Measurements from ENCODE around the gene PEX16. TPM values are rescaled to one million over a fixed set of nuclear protein-coding genes. Genes with fewer than 3 reads are reported as not detected.

Gene PEX16
- total RNA-seq, 1 donor from 2014 or later, result 37.4 TPM

DNA sequence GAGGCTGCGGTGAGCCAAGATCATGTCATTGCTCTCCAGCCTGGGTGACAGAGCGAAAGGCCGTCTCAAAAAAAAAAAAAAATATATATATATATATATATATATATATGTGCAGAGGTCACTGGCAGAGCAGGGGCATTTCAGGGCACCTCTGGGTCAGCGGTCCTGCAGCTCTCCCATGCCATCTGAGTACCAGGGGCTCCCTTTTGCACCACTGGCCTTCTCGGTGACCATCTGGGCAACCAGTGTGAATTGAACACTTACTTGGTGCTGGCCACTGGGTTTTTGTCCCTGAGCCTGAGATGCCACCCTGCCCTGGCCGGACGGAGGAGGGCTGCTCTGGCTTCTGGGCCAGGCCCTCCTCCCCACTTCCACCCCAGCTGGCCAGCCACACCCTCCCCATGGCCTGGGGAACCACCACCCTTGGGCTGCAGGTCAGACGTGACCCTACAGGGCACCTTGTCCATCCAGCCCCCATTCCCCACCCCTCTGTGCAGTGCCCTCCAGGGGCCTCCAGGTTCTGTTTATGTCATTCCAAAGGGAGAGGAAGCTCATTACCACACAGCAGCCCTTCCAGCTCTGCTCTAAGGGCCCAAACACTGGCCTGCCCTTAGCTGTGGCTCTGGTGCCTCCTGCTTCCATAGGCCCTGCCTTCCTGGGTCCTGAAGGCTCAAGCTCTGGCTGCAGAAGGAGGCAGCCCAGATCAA, 22.0 kb downstream of the PEX16 start:
- Histone ChIP-seq H3K27me3 (ENCODE audit: control insufficient read depth, insufficient read depth, low read length) (peaks cover 35% of the 10 kb centered on the region), H3K36me3 (ENCODE audit: control insufficient read depth, insufficient read depth, low read length) (no peaks in the 10 kb centered on the region), H3K4me3 (ENCODE audit: low read depth, low read length) (no peak overlapping the region)
- no peak for DNase-seq (ENCODE audit: low read depth)
- TF ChIP-seq, protein P1, sequence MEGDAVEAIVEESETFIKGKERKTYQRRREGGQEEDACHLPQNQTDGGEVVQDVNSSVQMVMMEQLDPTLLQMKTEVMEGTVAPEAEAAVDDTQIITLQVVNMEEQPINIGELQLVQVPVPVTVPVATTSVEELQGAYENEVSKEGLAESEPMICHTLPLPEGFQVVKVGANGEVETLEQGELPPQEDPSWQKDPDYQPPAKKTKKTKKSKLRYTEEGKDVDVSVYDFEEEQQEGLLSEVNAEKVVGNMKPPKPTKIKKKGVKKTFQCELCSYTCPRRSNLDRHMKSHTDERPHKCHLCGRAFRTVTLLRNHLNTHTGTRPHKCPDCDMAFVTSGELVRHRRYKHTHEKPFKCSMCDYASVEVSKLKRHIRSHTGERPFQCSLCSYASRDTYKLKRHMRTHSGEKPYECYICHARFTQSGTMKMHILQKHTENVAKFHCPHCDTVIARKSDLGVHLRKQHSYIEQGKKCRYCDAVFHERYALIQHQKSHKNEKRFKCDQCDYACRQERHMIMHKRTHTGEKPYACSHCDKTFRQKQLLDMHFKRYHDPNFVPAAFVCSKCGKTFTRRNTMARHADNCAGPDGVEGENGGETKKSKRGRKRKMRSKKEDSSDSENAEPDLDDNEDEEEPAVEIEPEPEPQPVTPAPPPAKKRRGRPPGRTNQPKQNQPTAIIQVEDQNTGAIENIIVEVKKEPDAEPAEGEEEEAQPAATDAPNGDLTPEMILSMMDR (IDR thresholded peaks at IDR 0.05; ENCODE audit: insufficient read depth, low read length, poor library complexity, severe bottlenecking), result no peak

DNA sequence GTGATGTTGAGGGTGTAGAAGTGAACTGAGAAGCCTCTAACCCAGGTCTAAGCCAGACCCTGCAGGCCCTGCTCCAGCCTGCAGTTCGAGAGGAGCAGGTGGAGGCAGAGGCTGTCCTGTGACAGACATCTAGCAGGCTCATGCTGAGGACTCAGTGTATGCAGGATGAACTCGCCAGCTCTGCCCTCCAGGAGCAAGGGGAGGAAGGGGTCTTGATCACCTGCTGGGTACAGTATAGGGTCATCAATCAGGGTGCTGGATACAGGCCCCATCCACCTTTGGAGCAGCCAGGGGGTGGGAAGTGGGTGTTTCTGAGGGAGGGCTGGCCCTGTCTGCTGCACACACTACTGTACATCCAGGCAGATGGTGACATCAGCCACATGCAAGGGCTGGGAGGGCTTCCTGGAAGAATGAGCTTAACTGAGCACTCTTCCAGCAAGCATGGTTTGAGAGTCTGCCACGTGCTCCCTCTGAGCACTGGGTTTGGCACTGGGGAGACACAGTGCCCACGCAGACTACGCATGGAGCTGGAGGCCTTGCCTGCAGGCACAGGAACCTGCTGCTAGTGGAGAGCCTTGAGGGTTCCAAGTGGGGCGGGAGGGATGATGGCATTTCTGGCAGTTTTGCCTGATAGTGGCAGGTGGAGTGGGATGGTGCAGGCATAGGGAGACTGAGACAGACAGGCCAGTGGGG, 23.0 kb downstream of the PEX16 start:
- TF ChIP-seq, protein P1 (IDR thresholded peaks at IDR 0.05; ENCODE audit: insufficient read depth, low read length, poor library complexity, severe bottlenecking), result no peak
- DNase-seq (ENCODE audit: low read depth), result no peak
- H3K4me3 ChIP-seq (ENCODE audit: low read depth, low read length), result no peak overlapping the region
- no peaks in the 10 kb centered on the region for H3K36me3 ChIP-seq (ENCODE audit: control insufficient read depth, insufficient read depth, low read length)
- peaks cover 34% of the 10 kb centered on the region for H3K27me3 ChIP-seq (ENCODE audit: control insufficient read depth, insufficient read depth, low read length)

DNA sequence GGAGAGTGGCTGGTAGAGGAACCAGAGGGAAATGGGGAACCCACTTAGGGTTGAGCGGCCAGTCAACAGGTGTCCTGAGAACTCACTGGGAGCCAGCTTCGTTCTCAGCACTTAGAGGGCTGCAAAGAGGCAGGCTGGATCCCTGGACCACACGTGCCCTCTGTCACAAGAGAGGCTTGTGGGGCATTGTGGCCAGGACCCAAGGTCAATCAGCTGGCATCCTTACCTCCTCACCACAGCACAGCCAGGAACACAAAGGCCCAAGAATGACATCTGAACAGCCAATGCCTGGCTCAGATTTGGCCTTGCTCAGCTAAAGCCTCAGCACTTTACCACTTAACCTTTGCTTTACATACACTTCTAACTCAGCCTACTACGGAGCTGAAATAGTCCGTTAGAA, 24.8 kb downstream of the PEX16 start:
- no peak for DNase-seq (ENCODE audit: low read depth)
- Histone ChIP-seq H3K27me3 (ENCODE audit: control insufficient read depth, insufficient read depth, low read length) (peaks cover 31% of the 10 kb centered on the region), H3K4me3 (ENCODE audit: low read depth, low read length) (no peak overlapping the region), H3K36me3 (ENCODE audit: control insufficient read depth, insufficient read depth, low read length) (no peaks in the 10 kb centered on the region)
- TF ChIP-seq, protein P1 (IDR thresholded peaks at IDR 0.05; ENCODE audit: insufficient read depth, low read length, poor library complexity, severe bottlenecking), result no peak

DNA sequence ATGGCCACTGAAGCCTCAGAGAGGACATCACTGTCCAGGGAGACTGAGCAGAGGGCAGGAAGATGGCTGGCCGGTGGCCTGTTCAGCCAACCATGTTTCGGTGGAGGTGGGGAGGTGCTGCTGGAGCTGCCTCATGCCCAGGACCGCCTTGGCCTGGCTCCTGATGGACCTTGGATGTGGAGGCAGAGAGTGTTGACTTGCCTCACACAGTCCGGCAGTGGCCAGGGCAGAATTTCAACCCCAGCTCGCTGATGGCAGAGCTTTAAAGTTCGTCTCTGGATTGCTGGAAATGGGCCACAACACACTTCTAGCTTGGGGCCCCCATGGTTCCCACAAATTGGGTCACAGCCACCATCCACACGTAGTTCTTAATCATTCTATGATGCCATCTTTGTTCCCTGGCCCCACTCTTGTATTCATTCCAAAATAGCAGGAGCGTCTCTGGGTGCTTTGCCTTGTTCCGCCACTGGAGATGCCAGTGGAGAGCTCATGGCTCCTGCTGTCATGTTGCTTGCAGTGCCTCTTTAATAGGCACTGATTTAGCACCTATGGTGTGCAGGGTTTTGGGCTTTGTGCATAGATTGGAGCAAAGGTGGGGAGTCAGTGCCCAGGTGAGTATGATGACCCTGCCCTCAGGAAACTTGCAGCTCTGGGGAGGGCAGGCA, 26.7 kb downstream of the PEX16 start:
- Histone ChIP-seq H3K36me3 (ENCODE audit: control insufficient read depth, insufficient read depth, low read length) (no peaks in the 10 kb centered on the region), H3K4me3 (ENCODE audit: low read depth, low read length) (no peak overlapping the region), H3K27me3 (ENCODE audit: control insufficient read depth, insufficient read depth, low read length) (peaks cover 20% of the 10 kb centered on the region)
- no peak for DNase-seq (ENCODE audit: low read depth)
- TF ChIP-seq, protein P1 (IDR thresholded peaks at IDR 0.05; ENCODE audit: insufficient read depth, low read length, poor library complexity, severe bottlenecking), result no peak

DNA sequence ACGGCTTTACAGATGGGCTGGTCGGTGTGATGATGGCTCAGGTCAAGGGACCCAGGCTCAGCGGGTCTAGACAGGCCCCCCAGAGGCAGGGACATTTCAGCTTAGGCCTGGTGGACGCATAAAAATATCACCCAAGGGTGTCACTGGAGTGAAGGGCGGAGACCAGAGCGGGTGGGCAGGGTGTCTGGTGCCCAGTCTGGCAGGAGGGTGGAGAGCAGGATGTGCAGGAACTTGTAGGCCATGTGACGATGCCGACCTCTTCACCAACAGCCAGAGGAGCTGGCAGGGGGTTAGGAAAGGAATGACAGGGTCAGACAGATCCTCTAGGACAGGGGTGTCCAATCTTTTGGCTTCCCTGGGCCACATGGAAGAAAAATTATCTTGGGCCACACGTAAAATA, 27.7 kb downstream of the PEX16 start:
- H3K4me3 ChIP-seq (ENCODE audit: low read depth, low read length), result no peak overlapping the region
- peaks cover 19% of the 10 kb centered on the region for H3K27me3 ChIP-seq (ENCODE audit: control insufficient read depth, insufficient read depth, low read length)
- no peak for DNase-seq (ENCODE audit: low read depth)
- no peaks in the 10 kb centered on the region for H3K36me3 ChIP-seq (ENCODE audit: control insufficient read depth, insufficient read depth, low read length)
- TF ChIP-seq, protein P1 (IDR thresholded peaks at IDR 0.05; ENCODE audit: insufficient read depth, low read length, poor library complexity, severe bottlenecking), result no peak

All from kidney epithelial cell (primary cell).